Left lung (tissue), 10 donors: ENCODE data around the gene SRPK2. TPM values are rescaled to one million over a fixed set of nuclear protein-coding genes. Genes with fewer than 3 reads are reported as not detected.

ENCODE experiments used
- ATAC-seq: fragments of 200-7000 bp; cut with Tn5 transposase; one replicate; pipeline ENCODE4 v1.9.1; 2020; ENCODE audit warnings: moderate library complexity
- DNase-seq, 4 donors: peaks; one replicate each; pipeline ENCODE4 v3.0.0-alpha.2; 2013 to 2020
- H3K27ac ChIP-seq, 2 donors: fragments of 200-600 bp; sonication (generic) in 1 of 2; one replicate each; pipeline versions ENCODE4 v1.5.0 to v1.8.0; 2020 to 2021
- H3K27me3 ChIP-seq, 2 donors: fragments of 200-600 bp; sonication (generic) in 1 of 2; one replicate each; pipeline versions ENCODE4 v1.5.0 to v1.8.0; 2020 to 2021
- H3K36me3 ChIP-seq, 2 donors: fragments of 200-600 bp; sonication (generic) in 1 of 2; one replicate each; pipeline versions ENCODE4 v1.5.0 to v1.8.0; 2020 to 2021
- H3K4me1 ChIP-seq, 2 donors: fragments of 200-600 bp; one replicate each; pipeline ENCODE4 v1.8.0; 2021
- H3K4me3 ChIP-seq, 2 donors: fragments of 200-600 bp; sonication (generic) in 1 of 2; one replicate each; pipeline versions ENCODE4 v1.5.0 to v1.8.0; 2020 to 2021; ENCODE audit warnings: mild to moderate bottlenecking in 1 of 2
- H3K9me3 ChIP-seq, 2 donors: fragments of 200-600 bp; sonication (generic) in 1 of 2; one replicate each; pipeline versions ENCODE4 v1.5.0 to v1.8.0; 2020 to 2021
- CTCF ChIP-seq, 2 donors: fragments of 200-600 bp; sonication (generic) in 1 of 2; IDR thresholded peaks; one replicate each; pipeline versions ENCODE4 v1.5.0 to v1.8.0; 2021; ENCODE audit warnings: antibody characterized with exemption in 2 of 2
- intact Hi-C, 2 donors: fragments of 100-400 bp; cut with DNase I; formaldehyde crosslinking; loops; one replicate each; pipeline versions ENCODE4 v1.11.2 to v1.14.2; 2022
- polyA plus RNA-seq, 6 donors: library from polyadenylated mRNA; unstranded; fragments of 120-200 nt; gene quantifications; one replicate each; pipeline ENCODE4 v1.2.1, GENCODE V29; 2013; ENCODE audit not compliant: insufficient read length in 6 of 6
- total RNA-seq, 2 donors: library from RNA; stranded (reverse); fragmentation: NEBNext Ultra II Directional; extraction: Animal tissue kit (Norgen Biotek cat#: 25700); gene quantifications; one replicate each; pipeline ENCODE4 v1.2.1, GENCODE V29; 2021
- donor health status: DM: no; HTN: yes; CAD: no.
- donor health status: DM: no; HTN: no; CAD: no.

The SRPK2 gene
- total and polyA plus RNA-seq, 8 donors, result 42.9 to 63.4 (median 52.1) TPM

DNA sequence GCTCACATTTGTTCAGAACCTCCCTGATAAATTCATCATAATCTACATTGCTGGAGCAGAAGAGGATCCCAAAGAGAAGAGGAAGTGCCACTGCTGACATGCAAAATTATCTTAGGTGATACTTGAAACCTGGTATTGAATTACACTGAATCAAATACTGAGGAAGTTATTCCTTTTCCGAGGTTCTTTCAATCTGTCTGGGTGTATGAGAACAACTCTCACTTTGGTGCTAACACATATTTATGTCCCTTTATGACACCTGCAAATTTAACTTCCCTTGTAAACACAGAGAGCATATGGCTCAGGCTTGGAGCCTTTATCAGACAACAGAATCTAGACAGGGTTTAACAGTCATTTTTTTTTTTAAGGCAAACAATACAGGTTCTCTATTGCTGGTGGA, 131.4 kb downstream of the SRPK2 start:
- no peak overlapping the region for H3K27ac ChIP-seq
- peaks cover 0 to 25% of the 10 kb centered on the region in 2 donors for H3K4me1 ChIP-seq
- H3K27me3 ChIP-seq, result no peaks in the 10 kb centered on the region
- no peak overlapping the region for H3K4me3 ChIP-seq
- H3K36me3 ChIP-seq, result no peaks in the 10 kb centered on the region
- TF ChIP-seq CTCF (IDR thresholded peaks at IDR 0.05), result no peak
- ATAC-seq, result peak; percentile 36
- H3K9me3 ChIP-seq, result peaks cover 0 to 3% of the 10 kb centered on the region in 2 donors
- no peak for DNase-seq
- intact Hi-C loops, result no loop called here

- Histone ChIP-seq H3K4me1 (peaks cover 0 to 24% of the 10 kb centered on the region in 2 donors), H3K4me3 (no peak overlapping the region), H3K36me3 (no peaks in the 10 kb centered on the region), H3K9me3 (peaks cover 0 to 3% of the 10 kb centered on the region in 2 donors), H3K27ac (no peak overlapping the region), H3K27me3 (no peaks in the 10 kb centered on the region)
- DNase-seq (no peak), ATAC-seq (peak; percentile 79)
- no peak for TF ChIP-seq CTCF (IDR thresholded peaks at IDR 0.05)
- intact Hi-C loops, result no loop called here
These were observed 131.9 kb downstream of the SRPK2 start for GRCh38 chr7:105256761-105257231.

DNA sequence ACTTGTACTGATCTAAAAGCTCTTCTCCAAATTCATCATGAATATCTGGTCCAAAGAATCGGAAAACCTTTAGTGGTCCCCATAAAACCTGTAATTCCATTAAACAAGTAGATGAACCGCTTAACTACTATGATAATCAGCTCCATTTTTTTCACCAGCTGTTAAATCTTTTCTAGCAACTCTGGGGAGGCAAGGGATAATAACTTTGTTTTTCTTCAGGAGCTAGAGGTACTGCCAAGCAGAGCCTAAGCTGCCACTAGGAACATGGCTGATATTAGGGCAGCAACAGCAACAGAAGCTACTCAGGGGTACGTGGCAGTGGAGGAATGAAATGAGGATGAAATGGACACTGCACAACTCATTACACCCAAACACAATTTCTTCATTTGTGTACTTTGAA, 138.0 kb downstream of the SRPK2 start:
- ATAC-seq, result no peak
- Histone ChIP-seq H3K36me3 (no peaks in the 10 kb centered on the region), H3K27me3 (no peaks in the 10 kb centered on the region), H3K27ac (no peak overlapping the region), H3K9me3 (no peaks in the 10 kb centered on the region), H3K4me3 (no peak overlapping the region), H3K4me1 (peaks cover 0 to 13% of the 10 kb centered on the region in 2 donors)
- intact Hi-C loops, result no loop called here
- no peak for DNase-seq
- TF ChIP-seq CTCF (IDR thresholded peaks at IDR 0.05), result no peak

DNA sequence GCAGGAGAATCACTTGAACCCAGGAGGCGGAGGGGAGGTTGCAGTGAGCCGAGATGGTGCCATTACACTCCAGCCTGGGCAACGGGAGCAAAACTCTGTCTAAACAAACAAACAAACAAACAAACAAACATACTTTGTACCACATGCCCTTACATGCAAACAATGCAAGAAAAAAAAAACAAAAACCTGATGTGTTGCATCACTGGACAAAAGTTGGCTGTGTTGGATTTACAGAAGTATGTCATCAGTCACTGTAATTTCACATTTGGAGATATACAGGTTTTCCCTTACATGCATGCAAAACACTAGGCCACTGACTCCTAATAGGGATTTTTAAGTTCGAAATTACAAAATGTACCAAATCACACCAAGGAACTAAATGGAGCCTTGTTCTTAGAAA, 138.5 kb downstream of the SRPK2 start:
- Histone ChIP-seq H3K9me3 (no peaks in the 10 kb centered on the region), H3K27me3 (no peaks in the 10 kb centered on the region), H3K36me3 (no peaks in the 10 kb centered on the region), H3K4me3 (no peak overlapping the region), H3K4me1 (peaks cover 0 to 18% of the 10 kb centered on the region in 2 donors), H3K27ac (no peak overlapping the region)
- intact Hi-C loops, result no loop called here
- DNase-seq (no peak), ATAC-seq (no peak)
- no peak for TF ChIP-seq CTCF (IDR thresholded peaks at IDR 0.05)

DNA sequence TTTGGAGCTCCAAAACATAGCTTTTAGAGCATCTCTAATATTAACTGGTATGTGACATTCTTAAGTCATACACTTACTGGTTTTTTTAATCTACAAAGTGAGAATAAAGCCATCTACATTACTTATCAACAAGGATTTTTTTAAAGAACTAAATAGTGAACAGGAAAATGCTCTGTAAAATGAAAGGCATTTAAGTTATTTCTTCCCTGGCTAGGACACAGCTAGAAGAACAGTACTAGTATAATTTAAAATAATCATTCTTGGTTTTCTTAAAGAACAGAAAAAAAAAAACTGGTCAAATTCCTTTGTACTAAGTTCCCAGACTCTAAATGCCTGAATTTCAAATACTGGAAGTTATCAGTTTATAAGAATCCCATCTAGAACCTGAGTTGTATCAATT, 139.5 kb downstream of the SRPK2 start:
- Histone ChIP-seq H3K9me3 (no peaks in the 10 kb centered on the region), H3K27ac (no peak overlapping the region), H3K4me1 (peaks cover 0 to 18% of the 10 kb centered on the region in 2 donors), H3K4me3 (no peak overlapping the region), H3K27me3 (no peaks in the 10 kb centered on the region), H3K36me3 (no peaks in the 10 kb centered on the region)
- TF ChIP-seq CTCF (IDR thresholded peaks at IDR 0.05), result no peak
- DNase-seq (no peak), ATAC-seq (no peak)
- intact Hi-C loops, result no loop called here
